GM18505 (cell line): ENCODE data around the gene SNX32.
"Not testable (repeated sequence)": the region's sequence is repeated elsewhere in the genome, so short reads cannot be mapped to it uniquely, and the experiment has no call there.

Source experiments
- ATAC-seq: cut with Tn5 transposase; IDR thresholded peaks from one replicate; pipeline ENCODE4 v1.9.1; 2021; ENCODE audit not compliant: unreplicated experiment
- POLR2A ChIP-seq: IDR thresholded peaks from 4 replicates; pipeline ENCODE4 v1.6.1; 2011; ENCODE audit warnings: borderline replicate concordance; ENCODE audit not compliant: insufficient read depth, insufficient read length; ENCODE audit errors: extremely low read depth

The SNX32 gene

GRCh38 chr11:65822776-65823528, 10.8 kb upstream of the SNX32 start:
- ATAC-seq, result no peak
- no peak for TF ChIP-seq POLR2A

GRCh38 chr11:65826984-65827735, 6.6 kb upstream of the SNX32 start:
- no peak for ATAC-seq
- TF ChIP-seq POLR2A, result no peak

- no peak for ATAC-seq
- no peak for TF ChIP-seq POLR2A
Measured at GRCh38 chr11:65829459-65829858, 4.3 kb upstream of the SNX32 start.

GRCh38 chr11:65832231-65832630, 1.5 kb upstream of the SNX32 start:
- ATAC-seq, result not testable (repeated sequence)

- ATAC-seq, result no peak
- no peak for TF ChIP-seq POLR2A
Measured at GRCh38 chr11:65834202-65834601, 439 bp downstream of the SNX32 start.

- TF ChIP-seq POLR2A, result no peak
- no peak for ATAC-seq
Measured at GRCh38 chr11:65842144-65842543, 8.4 kb downstream of the SNX32 start.

- ATAC-seq, result no peak
- TF ChIP-seq POLR2A, result no peak
Measured at GRCh38 chr11:65843811-65844210, 10.0 kb downstream of the SNX32 start.

GRCh38 chr11:65844231-65844872, 10.6 kb downstream of the SNX32 start:
- no peak for TF ChIP-seq POLR2A
- no peak for ATAC-seq

- ATAC-seq, result no peak
- no peak for TF ChIP-seq POLR2A
Measured at GRCh38 chr11:65847746-65848145, 14.0 kb downstream of the SNX32 start.

GRCh38 chr11:65848693-65849092, 14.9 kb downstream of the SNX32 start:
- ATAC-seq, result not testable (repeated sequence)

GRCh38 chr11:65849366-65849765, 15.6 kb downstream of the SNX32 start:
- no peak for ATAC-seq
- TF ChIP-seq POLR2A, result no peak

GRCh38 chr11:65849771-65850216, 16.0 kb downstream of the SNX32 start:
- ATAC-seq, result no peak
- no peak for TF ChIP-seq POLR2A

- TF ChIP-seq POLR2A, result no peak
- no peak for ATAC-seq
Measured at GRCh38 chr11:65850217-65851082, 16.7 kb downstream of the SNX32 start.
